HG03457 (cell line): ENCODE results near the gene MAGEC3.

ENCODE experiments used
- ATAC-seq: cut with Tn5 transposase; IDR thresholded peaks from one replicate; pipeline ENCODE4 v1.9.1; 2021; ENCODE audit warnings: moderate number of reproducible peaks; ENCODE audit not compliant: unreplicated experiment

The MAGEC3 gene

DNA sequence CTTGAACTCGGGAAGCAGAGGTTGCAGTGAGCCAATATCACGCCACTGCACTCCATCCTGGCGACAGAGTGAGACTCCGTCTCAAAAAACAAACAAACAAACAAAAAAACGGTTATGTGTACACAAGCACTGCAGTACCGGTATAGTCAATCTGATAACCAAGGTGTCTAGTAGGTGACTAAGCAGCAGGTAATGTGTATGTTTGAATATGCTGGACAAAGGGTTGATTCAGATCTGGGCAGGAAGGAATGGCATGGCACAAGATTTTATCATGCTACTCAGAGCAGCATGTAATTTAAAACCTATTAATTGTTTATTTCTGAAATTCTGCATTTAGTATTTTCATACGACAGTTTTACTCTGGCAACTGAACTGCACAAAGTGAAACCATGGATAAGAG lies 107.3 kb downstream of the MAGEC3 start:
- no peak for ATAC-seq

DNA sequence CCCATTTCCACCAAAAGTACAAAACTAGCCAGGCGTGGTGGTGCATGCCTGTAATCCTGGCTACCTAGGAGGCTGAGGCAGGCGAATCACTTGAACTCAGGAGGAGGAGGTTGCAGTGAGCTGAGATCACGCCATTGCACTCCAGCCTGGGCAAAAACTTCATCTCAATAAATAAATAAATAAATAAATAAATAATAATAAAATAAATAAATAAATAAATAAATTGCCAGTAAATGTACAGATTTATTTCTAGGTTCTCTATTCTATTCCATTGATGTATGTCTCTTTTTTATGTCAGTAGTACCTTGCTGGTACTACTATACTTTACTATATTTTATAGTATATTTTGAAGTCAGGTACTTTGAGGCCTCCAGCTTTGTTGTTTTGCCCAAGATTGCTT lies 109.2 kb downstream of the MAGEC3 start:
- ATAC-seq = no peak
